HG02938 (cell line): Measurements from ENCODE around the gene ADAD1.

Experiments used
- ATAC-seq: cut with Tn5 transposase; IDR thresholded peaks from one replicate; pipeline ENCODE4 v1.9.1; 2021; ENCODE audit warnings: mild to moderate bottlenecking, moderate library complexity; ENCODE audit not compliant: unreplicated experiment

Gene ADAD1

DNA sequence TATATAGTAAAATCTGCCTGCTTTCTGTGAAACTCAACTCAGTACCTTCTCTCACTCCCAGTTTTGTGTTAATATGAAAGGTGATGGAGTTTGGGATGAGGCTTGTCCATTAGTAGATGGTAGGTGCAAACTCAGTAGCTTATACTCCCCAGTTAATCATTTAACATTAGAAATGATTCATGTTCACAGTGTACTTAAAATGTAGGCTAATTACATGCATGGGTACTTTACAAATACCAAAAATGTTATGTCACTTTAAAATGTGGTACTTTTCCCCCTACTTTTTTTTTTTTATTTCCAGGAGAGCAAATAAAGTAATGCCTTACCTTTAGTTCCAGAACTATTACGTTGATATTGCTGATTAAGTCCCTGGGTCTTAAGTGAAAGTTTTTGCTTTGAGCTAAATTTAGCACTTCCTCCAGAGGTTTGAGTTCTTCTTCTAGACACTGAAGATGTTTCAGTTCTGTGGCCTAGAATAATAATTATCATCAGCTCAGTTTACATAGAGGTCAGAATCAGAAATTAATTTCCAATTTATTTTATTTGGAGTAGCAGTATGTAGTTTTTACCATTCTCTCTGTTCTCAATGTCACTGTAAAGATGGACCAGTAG is 74.7 kb downstream of the ADAD1 start:
- no peak for ATAC-seq

DNA sequence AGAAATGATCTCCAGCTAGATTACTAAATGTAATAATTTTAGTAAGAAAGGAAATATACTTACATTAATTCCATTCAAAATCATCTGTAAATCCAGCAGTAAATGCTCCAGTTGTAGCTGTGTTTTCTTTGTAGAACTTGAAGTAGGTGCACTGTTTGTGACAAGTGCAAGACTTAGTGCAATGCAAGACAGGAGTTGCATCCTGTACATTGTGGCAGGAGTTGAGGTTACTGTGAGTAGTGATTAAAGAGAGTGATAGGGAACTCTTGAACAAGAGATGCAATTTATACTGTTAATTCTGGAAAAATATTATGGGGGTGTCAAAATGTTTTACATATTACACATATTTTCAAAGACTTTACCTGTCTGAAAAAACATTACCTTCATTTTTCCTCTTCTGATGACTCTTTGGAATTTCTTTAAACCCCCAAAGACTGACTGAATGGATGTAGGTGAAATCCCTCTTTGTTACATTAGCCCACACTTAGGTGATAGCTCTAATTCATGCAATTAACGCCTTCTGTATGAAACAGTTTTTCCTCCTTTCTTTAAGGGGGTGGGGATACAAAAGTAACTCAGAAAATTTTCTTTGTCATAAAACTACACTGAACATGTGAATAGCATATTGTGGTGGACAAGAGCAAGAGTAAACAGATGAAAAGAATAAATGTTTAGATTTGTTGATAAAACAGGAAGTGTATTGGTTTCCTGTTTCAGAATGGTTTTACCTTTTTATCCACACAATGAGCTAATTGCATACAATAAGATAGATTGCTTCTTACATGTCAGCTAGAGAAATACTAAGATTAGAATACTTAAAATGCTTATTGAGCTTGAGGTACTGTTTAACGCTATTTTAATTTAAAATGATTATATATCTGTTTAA is 77.7 kb downstream of the ADAD1 start, which contains the start of gene IL2:
Gene IL2 (minus strand): TSS at position 495 of the 886 bp plus-strand sequence. CDS start 285 bp downstream, at position 210.
- no peak for ATAC-seq

DNA sequence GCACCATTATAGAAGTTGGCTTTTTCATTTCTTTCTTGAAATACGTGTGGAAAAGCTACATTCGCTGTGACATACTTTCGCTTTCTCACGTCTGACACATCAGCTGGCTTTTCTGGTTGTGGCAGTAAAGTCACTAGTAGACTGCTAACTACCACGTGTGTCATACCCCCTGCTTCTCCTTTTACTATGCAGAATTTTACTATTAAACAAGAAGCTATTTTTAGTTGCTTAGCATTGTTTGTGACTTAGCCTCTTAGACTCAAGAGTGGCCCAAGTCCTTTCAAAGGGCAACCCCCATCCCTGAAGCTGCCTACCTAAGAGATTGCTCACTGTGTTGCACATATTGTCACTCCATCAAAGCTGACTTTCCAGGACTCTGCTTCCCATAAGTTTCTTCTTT is 79.8 kb downstream of the ADAD1 start:
- peak; percentile 79 for ATAC-seq

DNA sequence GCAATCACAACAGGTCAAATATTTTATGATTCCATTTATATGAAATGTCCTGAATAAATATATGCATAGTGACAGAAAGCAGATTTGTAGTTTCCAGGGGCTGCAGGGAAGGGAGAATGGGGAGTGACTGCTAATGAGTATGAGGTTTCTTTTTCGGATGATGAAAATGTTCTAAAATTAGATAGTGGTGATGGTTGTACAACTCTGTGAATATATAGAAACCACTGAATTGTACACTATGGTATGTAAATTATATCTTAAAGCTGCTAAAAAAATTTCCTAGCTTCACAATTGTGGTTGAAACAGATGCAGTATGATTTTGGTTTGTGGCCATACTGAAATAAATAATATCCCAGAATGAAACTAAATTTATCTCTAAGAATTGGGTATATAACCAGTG is 90.6 kb downstream of the ADAD1 start:
- ATAC-seq = no peak

DNA sequence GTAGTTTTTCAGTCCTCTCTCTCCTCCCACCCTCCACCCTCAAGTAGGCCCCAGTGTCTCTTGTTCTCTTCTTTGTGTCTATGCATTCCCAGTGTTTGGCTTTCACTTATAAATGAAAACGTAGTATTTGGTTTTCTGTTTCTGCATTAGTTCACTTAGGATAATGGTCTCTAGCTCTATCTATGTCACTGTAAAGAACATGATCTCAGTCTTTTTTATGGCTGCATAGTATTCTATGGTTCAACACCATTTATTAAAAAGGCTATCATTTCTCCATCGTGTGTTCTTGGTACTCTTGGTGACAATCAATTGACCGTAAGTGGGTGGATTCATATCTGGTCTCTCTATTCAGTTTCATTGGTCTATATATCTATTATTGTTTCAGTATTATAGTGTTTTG is 96.4 kb downstream of the ADAD1 start:
- no peak for ATAC-seq

DNA sequence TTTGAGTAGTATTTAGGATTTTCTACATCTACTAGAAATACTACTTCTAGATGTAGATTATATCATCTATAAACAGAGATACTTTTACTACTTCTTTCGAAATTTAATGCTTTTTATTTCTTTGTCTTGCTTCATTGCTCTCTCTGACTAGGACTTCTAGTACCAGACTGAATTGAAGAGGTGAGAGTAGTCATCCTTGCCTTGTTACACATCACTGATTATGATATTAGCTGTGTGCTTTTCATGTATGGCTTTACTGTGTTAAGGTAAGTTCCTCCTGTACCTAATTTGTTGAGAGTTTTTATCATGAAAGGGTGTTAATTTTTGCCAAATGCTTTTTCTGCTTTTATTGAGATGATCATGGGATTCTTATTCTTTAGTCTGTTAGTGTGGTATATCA is 97.3 kb downstream of the ADAD1 start:
- ATAC-seq = no peak

DNA sequence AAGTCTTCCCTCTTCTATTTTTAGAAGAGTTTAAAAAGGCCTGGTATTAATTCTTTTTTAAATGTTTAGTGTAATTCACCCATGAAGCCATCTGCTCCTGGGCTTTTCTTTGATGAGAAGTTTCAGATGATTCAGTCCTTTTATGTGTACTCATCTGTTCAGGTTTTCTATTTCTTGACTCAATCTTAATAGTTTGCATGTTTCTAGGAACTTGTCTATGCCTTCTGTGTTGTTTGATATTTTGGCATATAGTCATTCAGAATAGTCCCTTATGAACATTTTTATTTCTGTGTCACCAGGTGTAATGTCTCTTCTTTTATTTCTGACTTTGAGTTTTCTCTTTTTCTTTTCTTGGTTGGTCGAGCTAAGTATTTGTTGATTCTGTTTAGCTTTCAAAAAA is 97.9 kb downstream of the ADAD1 start:
- ATAC-seq = no peak
